ENCODE data around the gene SLC22A5.

SLC22A5 gene

DNA sequence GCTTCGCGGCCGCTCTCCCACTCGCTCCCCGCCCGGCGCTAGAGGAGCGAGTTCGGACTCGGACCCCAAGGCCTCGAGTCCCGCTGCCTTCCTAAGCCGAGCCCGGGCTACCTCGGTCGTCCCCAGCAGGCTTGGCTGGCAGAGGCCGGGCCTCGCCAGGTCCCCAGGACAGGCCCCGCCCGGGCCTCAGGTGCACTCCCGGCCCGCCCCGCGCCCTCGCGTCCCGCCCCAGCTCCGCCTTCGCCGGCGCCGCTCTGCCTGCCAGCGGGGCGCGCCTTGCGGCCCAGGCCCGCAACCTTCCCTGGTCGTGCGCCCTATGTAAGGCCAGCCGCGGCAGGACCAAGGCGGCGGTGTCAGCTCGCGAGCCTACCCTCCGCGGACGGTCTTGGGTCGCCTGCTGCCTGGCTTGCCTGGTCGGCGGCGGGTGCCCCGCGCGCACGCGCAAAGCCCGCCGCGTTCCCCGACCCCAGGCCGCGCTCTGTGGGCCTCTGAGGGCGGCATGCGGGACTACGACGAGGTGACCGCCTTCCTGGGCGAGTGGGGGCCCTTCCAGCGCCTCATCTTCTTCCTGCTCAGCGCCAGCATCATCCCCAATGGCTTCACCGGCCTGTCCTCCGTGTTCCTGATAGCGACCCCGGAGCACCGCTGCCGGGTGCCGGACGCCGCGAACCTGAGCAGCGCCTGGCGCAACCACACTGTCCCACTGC lies at the start of gene SLC22A5:
Gene SLC22A5, plus strand, starts transcription at position 237 of the 707 bp plus-strand sequence. Its CDS starts 263 bp downstream, at position 500.
- peak; percentile 59 for DNase-seq

DNA sequence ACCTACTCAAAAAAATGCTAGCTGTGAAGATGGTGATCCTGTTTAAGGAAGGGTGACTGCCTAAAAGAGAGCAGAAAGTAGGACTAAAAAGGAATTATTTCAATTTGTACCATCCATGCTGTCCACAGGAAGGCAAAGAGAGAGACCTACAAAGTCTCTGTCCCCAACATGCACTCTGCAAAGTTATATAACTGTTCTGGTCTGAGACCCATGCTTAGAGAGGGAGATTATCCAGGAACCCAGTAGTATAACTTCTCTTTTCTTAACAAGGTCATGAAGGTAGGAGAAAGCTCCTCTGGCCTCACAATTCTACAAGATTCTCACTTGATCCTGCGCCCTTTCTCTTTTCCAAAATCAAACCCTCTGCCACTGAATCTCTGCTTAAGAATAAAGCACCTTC lies 49.5 kb upstream of the SLC22A5 start:
- no peak for DNase-seq

GRCh38 chr5:132321109-132321721 lies 48.3 kb upstream of the SLC22A5 start:
- no peak for DNase-seq

GRCh38 chr5:132322266-132322665 lies 47.2 kb upstream of the SLC22A5 start:
- no peak for DNase-seq

GRCh38 chr5:132323202-132323601 lies 46.3 kb upstream of the SLC22A5 start:
- no peak for DNase-seq

GRCh38 chr5:132325691-132326090 lies 43.8 kb upstream of the SLC22A5 start:
- DNase-seq: no peak

DNA sequence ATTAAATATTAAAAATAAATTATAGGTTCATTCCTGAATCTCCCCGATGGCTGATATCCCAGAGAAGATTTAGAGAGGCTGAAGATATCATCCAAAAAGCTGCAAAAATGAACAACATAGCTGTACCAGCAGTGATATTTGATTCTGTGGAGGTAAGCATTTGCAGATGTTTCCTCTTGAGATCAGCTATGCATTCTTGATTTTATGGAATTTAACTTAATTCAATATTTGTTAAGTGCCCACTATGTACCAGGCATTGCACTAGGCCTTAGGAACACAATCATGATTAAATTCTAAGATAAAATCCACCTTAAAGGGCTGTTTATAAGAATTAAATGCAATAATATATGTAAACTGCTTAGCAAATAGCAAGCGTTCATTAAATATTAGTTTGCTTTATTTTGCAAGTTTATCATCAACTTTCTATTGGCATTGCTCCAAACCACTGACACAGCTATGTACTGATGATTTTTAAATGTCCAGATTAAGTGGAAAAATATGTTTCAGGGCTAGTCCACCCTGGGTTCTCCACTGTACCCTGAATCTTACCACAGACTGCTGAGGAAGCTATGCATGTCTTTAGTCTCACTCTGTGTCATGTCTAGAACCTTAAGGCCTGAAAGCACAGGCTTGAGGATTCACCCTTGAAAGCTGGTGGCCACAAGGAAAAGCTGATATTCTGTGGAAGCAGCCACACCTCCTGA lies 42.1 kb upstream of the SLC22A5 start:
- DNase-seq: no peak

- DNase-seq: peak; percentile 14
Observed at GRCh38 chr5:132334812-132335211, 34.7 kb upstream of the SLC22A5 start.

- no peak for DNase-seq
Observed at GRCh38 chr5:132335402-132335801, 34.1 kb upstream of the SLC22A5 start.

DNA sequence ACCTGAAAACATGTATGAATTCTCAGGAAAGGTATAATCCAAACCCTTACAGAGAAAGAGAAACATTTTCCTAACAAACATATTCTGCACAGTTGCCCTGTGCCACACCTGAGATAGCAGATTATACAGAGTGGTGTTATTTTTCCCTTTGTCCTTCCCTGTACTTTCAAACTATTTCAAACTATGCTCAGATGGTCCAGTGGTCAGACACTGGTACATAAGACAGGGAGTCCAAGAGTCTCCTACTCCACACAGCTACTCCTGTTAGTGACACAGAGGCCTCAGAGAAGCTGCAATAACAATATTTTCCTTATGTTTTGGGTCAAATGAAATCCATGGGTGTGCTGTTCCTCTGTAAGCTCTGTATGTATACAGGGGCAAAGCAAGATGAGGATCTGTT lies 30.0 kb upstream of the SLC22A5 start:
- DNase-seq: no peak

DNA sequence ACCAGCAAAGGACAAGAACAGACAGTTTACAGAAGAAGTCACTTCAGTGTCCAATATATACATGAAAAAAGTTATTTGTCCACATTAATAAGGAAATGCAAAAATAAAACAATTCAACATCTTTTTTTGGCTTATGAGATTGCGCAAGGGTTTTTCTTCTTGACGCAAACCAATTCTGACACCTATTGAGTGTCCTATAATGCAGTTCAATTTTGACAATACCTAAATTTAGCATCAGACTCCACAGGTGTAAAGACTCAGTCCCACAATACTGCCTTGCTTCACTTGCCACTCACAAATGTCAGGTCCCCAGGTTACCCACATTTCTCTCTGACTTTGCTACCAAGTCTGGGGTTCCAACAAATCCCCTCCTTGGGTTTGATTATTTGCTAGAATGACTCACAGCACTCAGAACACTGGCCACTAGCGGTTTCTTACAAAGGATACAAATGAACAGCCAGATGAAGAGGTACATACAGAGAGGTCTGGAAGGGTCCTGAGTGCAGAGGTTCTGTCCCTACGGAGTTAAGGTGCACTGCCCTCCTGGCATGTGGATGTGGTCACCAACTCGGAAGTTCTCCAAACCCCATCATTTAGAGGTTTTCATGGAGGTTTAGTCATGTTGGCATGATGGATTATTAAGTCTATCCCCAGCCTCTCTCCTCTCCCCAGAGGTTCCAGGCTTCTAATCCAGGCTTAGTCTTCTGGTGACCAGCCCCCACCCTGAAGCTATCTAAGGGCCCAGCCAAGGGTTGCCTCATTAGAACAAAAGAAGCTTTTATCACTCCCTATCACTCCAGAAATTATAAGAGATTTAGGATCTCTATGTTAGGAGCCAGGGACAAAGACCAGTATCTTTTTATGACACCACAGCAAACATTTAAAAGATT lies 27.0 kb upstream of the SLC22A5 start:
- no peak for DNase-seq

DNA sequence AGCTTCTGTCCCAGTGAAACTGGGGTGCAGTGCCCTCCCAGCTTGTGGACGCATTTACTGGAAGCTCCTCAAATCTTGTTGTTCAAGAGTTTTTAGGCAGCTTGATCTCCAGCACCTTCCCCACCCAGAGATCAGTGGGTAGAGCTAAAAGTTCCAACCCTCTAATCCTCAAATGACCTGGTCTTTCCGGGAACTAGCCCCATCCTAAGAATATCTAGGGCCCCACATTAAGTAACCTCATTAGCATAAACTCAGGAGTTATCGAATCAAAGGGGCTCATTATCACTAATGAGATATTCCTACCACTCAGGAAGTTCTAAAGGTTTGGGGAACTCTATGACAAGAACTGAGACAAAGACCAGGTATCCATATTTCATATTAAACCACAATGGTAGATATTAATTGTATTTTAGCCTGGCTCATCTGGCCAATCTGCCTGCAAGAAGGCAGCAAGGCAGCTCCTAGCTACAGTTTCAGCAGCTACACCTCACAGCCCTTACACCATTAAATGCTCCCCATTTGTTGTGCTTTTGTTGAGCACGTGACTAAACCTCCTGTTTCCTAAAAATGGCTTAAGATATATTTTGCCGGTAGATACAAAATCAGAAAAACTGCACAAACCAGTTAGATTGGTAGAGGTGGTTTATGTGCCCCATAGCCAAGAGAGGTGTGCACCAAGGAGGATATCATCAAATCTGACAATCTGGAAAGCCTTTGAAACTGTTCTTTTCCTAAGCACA lies 24.6 kb upstream of the SLC22A5 start:
- DNase-seq: no peak

GRCh38 chr5:132353486-132353995 lies 16.0 kb upstream of the SLC22A5 start:
- DNase-seq: no peak

DNA sequence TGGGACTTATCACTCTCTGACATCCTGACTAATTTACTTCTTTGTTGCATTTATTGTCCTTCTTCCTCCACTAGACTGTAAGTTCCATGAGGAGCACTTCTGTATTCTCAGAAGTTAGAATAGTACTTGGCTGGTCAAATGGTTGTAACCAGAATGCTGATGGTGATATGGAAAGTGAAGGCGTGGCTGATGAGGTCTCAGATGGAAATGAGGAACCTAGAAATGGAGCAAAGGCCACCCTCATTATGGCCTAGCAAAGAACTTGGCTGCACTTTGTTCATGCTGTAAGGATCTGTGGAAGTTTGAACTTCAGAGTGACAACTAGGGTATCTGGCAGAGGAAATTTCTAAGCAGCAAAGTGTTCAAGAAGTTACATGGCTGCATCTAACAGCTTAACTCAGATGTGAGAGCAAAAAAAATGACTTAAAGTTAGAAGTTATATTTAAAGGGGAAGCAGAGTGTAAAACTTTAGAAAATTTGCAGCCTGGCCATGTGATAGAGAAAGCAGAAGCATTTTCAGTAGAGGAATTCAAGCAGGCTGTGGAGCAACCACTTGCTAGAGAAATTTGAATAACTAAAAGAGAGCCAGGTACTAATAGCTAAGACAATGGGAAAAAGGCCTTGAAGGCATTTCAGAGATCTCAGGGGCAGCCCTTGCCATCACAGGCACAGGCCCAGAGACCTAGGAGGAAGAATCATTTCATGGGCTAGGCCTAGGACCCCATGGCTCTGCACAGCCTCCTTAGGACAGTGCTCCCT lies 14.9 kb upstream of the SLC22A5 start:
- no peak for DNase-seq

- no peak for DNase-seq
Observed at GRCh38 chr5:132355140-132355765, 14.3 kb upstream of the SLC22A5 start.

GRCh38 chr5:132358775-132359174 lies 10.7 kb upstream of the SLC22A5 start:
- no peak for DNase-seq

- no peak for DNase-seq
Observed at GRCh38 chr5:132362086-132362485, 7.4 kb upstream of the SLC22A5 start.

DNA sequence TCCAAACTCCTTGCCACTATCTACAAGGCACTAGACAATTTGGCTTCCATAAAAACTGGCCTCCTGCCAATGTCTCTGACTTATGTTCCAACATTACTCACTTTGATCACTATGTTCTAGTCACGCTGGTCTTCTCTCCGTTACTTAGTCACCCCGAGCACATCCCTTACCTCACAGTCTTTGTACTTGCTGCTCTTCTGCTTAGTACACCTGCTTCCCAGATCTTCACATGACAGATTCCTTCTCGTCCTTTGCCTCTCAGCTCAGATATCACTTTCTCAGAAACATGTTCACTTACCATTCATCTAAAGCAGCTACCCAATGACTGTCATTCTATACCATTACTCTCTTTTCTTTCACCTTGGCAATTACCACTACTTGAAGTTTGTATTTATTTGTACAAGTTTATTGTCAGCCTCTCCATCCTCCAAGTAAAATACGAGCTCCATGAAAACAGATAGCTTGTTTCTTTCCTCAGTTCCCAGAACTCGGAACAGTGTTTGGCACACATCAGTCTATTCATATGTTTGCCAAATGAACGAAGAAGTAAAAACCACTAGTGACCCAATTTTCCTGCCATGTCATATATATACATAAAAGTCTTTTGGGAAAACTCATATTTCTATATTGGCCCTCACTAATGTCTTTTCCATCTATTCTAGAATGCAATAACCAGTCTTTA lies 5.9 kb upstream of the SLC22A5 start:
- no peak for DNase-seq

DNA sequence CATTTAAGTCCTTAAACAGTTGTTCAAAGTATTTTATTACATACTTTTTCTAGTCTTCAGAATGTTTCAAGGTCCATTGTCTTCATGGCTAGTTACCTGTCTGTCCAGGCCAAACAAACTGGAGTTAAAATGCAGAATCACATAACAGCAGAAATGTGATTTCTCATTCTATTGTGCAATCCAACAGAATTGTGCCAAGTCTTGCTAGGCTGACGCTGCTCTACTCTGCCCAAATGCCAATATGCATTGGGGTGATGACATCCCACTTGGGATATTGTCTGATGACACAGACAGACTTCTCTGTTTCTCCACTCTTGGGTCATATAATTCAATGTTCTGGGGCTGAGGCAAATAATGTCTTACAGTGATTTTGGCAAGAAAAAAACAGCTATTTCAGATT lies 5.2 kb upstream of the SLC22A5 start:
- no peak for DNase-seq

- no peak for DNase-seq
Observed at GRCh38 chr5:132365213-132365612, 4.3 kb upstream of the SLC22A5 start.
